HEK293 (cell line): ENCODE data around the gene HLA-DQA1.
"Not testable (repeated sequence)": the region's sequence is repeated elsewhere in the genome, so short reads cannot be mapped to it uniquely, and the experiment has no call there.

Experiments
- TCF7L2 ChIP-seq: IDR thresholded peaks from 2 replicates; pipeline ENCODE4 v1.6.1; 2011; ENCODE audit warnings: low read depth, mild to moderate bottlenecking, inconsistent platforms, low read length, moderate library complexity, borderline replicate concordance
- ZNF184 ChIP-seq: fragments of 450-650 bp; IDR thresholded peaks from 2 replicates; pipeline ENCODE4 v1.5.1; 2018; ENCODE audit warnings: missing biosample characterization, mild to moderate bottlenecking, missing genetic modification characterization
- ZNF23 ChIP-seq: fragments of 450-650 bp; formaldehyde crosslinking; IDR thresholded peaks from 2 replicates; pipeline ENCODE4 v1.5.1; 2016; ENCODE audit warnings: missing biosample characterization, missing genetic modification characterization, borderline replicate concordance
- ZNF266 ChIP-seq: fragments of 450-650 bp; formaldehyde crosslinking; IDR thresholded peaks from 2 replicates; pipeline ENCODE4 v1.5.1; 2016; ENCODE audit warnings: missing biosample characterization, missing genetic modification characterization, low read depth
- TF ChIP-seq, protein P1 (sequence below): fragments of 450-650 bp; formaldehyde crosslinking; IDR thresholded peaks from 2 replicates; pipeline ENCODE4 v1.5.1; 2016; ENCODE audit warnings: missing biosample characterization, missing genetic modification characterization
- TF ChIP-seq, protein P2 (sequence below): fragments of 450-650 bp; formaldehyde crosslinking; IDR thresholded peaks from 2 replicates; pipeline ENCODE4; 2016; ENCODE audit warnings: missing biosample characterization, missing genetic modification characterization
- TF ChIP-seq, protein P3 (sequence below): fragments of 450-650 bp; formaldehyde crosslinking; IDR thresholded peaks from 2 replicates; pipeline ENCODE4 v1.5.1; 2016; ENCODE audit warnings: missing biosample characterization, missing genetic modification characterization
- TF ChIP-seq, protein P4 (sequence below): fragments of 450-650 bp; formaldehyde crosslinking; IDR thresholded peaks from 2 replicates; pipeline ENCODE4 v1.5.1; 2016; ENCODE audit warnings: missing biosample characterization, missing genetic modification characterization

DNA sequence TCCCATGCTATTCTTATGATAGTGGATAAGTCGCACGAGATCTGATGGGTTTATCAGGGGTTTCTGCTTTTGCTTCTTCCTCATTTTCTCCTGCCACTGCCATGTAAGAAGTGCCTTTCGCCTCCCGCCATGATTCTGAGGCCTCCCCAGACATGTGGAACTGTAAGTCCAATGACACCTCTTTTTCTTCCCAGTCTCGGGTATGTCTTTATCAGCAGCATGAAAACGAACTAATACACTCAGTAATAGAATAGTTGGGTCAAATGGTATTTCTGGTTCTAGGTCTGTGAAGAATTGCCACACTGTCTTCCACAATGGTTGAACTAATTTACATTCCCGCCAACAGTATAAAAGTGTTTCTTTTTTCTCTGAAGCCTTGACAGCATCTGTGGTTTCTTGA lies 36.9 kb downstream of the HLA-DQA1 start:
- not testable (repeated sequence) for TF ChIP-seq ZNF23 (tag by site-specific recombination); ZNF184 (tag by site-specific recombination); TCF7L2; ZNF266 (tag by site-specific recombination)
- TF ChIP-seq, protein P1, sequence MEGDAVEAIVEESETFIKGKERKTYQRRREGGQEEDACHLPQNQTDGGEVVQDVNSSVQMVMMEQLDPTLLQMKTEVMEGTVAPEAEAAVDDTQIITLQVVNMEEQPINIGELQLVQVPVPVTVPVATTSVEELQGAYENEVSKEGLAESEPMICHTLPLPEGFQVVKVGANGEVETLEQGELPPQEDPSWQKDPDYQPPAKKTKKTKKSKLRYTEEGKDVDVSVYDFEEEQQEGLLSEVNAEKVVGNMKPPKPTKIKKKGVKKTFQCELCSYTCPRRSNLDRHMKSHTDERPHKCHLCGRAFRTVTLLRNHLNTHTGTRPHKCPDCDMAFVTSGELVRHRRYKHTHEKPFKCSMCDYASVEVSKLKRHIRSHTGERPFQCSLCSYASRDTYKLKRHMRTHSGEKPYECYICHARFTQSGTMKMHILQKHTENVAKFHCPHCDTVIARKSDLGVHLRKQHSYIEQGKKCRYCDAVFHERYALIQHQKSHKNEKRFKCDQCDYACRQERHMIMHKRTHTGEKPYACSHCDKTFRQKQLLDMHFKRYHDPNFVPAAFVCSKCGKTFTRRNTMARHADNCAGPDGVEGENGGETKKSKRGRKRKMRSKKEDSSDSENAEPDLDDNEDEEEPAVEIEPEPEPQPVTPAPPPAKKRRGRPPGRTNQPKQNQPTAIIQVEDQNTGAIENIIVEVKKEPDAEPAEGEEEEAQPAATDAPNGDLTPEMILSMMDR (tag by site-specific recombination) = not testable (repeated sequence)
- TF ChIP-seq, protein P2, sequence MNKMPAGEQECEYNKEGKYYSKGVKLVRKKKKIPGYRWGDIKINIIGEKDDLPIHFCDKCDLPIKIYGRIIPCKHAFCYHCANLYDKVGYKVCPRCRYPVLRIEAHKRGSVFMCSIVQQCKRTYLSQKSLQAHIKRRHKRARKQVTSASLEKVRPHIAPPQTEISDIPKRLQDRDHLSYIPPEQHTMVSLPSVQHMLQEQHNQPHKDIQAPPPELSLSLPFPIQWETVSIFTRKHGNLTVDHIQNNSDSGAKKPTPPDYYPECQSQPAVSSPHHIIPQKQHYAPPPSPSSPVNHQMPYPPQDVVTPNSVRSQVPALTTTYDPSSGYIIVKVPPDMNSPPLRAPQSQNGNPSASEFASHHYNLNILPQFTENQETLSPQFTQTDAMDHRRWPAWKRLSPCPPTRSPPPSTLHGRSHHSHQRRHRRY (tag by site-specific recombination) = not testable (repeated sequence)
- TF ChIP-seq, protein P3, sequence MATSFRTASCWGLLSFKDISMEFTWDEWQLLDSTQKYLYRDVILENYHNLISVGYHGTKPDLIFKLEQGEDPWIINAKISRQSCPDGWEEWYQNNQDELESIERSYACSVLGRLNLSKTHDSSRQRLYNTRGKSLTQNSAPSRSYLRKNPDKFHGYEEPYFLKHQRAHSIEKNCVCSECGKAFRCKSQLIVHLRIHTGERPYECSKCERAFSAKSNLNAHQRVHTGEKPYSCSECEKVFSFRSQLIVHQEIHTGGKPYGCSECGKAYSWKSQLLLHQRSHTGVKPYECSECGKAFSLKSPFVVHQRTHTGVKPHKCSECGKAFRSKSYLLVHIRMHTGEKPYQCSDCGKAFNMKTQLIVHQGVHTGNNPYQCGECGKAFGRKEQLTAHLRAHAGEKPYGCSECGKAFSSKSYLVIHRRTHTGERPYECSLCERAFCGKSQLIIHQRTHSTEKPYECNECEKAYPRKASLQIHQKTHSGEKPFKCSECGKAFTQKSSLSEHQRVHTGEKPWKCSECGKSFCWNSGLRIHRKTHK (tag by site-specific recombination) = not testable (repeated sequence)
- TF ChIP-seq, protein P4, sequence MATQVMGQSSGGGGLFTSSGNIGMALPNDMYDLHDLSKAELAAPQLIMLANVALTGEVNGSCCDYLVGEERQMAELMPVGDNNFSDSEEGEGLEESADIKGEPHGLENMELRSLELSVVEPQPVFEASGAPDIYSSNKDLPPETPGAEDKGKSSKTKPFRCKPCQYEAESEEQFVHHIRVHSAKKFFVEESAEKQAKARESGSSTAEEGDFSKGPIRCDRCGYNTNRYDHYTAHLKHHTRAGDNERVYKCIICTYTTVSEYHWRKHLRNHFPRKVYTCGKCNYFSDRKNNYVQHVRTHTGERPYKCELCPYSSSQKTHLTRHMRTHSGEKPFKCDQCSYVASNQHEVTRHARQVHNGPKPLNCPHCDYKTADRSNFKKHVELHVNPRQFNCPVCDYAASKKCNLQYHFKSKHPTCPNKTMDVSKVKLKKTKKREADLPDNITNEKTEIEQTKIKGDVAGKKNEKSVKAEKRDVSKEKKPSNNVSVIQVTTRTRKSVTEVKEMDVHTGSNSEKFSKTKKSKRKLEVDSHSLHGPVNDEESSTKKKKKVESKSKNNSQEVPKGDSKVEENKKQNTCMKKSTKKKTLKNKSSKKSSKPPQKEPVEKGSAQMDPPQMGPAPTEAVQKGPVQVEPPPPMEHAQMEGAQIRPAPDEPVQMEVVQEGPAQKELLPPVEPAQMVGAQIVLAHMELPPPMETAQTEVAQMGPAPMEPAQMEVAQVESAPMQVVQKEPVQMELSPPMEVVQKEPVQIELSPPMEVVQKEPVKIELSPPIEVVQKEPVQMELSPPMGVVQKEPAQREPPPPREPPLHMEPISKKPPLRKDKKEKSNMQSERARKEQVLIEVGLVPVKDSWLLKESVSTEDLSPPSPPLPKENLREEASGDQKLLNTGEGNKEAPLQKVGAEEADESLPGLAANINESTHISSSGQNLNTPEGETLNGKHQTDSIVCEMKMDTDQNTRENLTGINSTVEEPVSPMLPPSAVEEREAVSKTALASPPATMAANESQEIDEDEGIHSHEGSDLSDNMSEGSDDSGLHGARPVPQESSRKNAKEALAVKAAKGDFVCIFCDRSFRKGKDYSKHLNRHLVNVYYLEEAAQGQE (tag by site-specific recombination) = not testable (repeated sequence)
